Measurements from ENCODE around the gene ADGRD1.
"Not testable (repeated sequence)": the region's sequence is repeated elsewhere in the genome, so short reads cannot be mapped to it uniquely, and the experiment has no call there.

The ADGRD1 gene

DNA sequence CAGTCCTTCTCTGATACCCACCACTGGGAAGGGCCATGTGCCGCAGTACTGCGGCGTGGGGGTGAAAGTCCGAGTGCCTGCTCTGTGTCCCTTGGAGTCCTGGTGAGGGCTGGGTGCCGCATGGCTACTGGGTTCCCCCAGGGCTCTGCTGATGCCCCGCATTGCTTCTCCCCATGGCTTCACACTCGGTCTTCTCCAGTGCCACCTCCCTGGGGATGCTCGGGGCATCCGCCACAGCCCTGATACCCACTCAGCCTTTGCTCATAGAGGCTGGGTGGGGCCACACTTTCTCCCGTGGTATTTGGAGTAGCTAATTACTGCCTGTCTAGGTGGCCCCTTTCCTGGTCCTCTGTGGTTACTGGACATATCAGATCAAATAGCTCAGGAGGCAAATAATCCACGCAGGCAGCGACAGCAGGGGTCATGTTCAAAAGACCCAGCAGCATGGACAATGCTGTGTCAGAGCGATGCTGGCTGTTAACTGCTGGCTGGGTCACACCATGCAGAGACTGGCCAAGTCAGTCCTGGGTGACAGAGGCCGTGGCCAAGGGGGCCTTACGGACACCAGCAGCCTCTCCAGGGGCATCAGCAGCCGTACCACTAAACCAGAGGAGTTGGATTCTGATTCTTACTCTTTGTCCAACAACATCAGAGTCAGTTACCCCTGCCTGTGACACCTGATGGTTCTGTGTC is 106.5 kb downstream of the ADGRD1 start:
- DNase-seq = no peak

DNA sequence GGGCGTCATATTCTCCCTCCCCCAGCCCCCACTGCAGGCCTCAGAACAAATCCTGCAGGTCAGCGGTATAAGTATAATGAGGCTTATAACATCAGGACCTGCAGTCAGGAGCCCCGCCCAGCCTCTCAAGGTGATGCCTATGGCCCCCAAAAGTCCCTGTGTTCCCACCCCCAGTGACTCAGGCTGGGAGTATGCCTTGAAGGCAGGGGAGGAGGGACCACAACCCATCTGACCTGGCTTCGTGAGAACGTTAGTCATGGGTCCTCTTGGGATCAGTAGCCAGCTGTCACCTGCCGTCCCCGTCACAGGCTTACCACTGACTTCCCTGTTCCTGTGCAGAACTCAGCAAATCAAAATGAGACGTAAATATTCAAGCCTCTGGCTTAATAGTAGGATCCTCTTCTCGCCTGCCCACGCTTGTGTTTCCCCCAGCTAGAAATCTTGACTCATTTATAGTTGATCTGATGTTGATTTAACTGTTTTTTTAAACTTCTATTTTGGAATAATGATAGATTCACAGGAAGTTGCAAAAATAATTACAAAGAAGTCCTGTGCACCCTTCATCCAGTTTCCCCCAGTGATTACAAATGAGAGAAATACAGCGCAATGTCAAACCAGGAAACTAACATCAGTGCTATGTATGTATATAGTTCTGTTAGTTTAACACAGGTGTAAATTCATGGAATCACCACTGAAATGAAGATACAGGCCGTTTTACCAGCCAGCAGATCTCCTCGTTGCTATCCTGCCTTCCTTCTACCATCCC is 107.5 kb downstream of the ADGRD1 start:
- DNase-seq = no peak

DNA sequence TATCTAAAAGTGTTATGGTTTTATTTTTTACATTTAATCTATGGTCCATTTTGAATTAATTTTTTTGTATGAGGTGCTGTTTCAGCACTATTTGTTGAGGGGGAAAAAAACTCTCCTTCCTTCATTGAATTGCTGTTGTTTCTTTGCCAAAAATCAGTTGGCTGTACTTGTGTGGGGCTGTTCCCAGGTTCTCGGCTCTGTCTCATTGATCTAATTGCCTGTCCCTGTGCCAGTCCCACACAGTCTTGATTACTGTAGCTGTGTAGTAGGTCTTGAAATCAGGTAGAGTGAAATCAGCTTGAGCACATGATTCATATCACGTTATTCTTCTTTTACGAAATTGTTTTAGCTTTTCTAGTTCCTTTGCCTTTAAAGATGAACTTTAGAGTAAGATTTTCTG is 109.7 kb downstream of the ADGRD1 start:
- DNase-seq = no peak

DNA sequence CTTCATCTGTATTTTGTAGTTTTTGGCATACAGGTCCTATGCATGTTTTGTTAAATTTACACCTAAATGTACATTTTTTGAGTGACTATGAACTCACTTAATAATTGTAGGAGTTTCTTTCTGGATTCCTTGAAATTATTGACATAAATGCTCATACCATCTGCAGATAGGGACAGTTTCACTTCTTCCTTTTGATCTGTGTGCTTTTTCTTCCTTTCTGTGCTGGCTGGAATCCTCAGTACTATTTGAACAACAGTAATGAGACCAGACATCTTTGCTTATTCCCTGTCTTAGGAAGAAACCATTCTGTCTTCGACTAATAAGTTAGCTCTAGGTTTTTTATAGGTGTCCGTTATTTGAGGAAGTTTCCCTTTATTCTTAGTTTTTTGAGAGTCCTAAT is 110.3 kb downstream of the ADGRD1 start:
- DNase-seq = no peak

DNA sequence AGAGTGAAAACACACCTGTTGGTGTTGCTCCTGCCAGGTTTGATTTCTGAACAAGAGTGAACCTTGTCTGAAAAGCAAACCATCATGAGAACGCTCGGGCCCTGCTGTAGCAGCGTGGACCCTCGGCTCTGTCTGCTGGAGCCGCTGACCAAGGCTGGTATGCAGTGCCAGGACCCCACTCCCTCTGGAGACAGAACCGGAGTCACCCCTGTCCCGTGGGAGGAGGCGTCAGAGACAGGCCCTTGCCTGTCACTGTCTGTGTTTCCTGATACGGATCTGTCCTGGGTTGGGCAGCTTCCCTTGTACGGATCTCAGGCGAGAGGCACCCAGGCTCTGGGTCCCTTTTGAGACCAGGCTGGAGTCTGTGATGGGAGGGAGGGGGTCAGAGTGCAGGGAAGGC is 111.6 kb downstream of the ADGRD1 start:
- no peak for DNase-seq

DNA sequence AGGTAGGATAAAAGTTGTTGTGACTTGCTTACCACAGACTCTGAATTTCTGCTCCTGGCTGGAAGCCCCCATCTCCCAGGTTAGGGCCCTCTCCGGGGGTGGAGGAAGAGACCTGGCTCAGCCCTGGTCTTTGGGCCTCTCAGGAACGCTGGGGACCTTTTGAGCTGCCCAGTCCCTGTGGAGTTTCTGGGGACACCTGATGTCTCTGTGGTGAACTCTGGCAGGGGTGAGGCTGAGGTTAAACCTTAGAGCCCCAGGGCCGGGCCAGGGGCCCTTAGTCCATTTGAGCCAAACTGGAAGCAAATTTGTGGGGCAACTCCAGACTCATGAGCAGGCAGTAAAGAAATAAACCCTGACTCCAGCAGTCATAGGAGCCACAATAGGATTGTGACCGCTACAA is 112.1 kb downstream of the ADGRD1 start:
- no peak for DNase-seq

DNA sequence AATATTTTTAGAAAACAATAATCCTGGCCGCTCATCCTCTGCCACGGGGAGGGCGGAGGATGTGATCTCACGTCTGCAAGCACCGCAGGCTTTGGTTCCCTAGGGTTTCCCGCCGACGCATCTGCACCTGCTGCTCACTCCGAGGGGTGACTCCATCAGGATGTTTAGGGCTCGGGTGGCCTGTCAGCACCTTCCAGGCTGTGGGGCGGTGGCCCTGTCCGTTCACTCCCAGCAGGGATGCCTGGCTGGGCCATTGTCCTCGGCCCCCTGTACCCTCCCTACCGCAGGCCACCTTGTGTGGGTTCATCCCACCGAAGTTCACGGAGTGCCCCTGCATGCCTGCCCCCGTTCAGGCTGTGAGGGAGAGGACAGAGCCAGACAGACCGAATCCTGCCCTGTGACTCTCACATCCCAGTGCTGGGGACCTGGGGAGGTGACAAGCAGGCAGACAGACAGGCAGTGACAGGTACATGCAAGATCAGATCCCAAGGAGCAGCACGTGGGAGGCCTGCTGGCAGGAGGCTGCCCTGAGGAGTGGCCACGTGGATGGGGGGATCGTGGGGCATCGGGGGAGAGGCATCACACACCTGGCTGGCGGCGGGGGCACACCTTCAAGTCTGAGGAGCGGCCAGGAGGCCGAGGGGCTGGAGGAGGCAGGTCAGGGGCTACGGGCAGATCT is 112.6 kb downstream of the ADGRD1 start:
- DNase-seq = no peak

DNA sequence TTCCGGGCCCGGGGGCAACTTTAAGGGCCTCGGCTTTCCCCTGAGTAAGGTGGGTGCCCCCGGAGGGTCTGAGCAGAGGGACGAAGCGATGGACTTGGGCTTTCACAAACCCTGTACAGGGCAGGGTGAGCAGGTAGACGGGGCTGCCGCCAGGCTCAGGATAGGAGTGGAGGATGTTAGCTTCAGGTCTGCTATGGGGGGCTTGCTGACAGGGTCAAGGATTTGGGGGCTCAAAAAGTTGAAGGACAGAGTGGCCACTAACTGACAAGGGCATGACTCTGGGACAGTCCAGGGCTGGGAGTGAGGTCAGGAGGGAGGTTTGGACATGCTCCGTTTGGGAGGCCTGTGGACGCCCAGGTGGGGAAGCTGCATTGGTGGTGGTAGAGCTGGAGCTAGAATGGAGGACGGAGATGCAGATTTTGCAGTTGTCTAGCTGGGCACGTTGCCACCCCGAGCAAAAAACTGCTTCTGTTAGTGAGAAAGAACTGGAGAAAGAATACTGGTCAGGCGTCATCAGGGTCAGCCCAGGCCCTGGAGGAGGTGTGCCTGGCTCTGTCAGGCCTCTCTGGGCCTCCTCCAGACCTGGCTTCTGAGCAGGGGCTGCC is 113.3 kb downstream of the ADGRD1 start:
- no peak for DNase-seq

DNA sequence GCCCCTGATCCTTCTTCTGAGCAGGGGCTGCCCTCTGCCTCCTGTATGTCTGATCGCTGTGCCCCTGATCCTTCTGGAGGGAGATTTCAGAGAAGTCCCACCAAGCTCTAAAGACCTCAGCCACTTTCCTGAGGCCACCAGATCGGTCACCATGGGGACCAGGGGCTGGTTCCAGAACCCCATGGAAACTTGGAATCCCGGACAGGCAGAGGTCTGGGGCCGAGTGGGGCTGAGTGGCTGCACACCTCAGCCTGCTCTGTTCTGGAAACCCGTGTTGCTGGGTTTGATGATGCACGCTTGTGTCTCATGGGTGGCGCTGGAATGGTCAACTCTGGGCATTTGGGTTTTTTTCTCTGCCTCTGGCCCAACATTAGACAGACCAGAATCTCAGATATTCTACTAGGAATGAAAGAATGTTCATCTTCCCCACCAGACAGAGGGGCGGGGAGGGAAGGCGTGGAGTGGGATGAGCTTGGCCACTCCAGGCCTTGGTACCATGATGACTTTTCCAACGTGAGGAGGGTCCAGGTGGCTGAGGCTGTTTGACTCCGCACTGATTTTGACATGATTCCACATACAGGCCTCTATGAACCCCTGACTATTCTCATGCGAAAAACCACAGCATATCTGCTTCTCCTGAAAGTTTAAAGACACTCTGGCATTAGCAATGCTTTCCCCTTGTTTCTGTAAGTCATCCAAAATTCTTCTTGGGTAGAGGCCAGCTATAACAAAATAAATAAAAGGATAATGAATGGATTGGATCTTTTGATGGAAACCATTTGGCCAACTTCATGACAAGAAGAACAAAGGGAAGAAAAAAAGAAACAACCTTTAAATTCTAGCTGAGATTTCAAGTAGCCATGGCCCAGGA is 114.5 kb downstream of the ADGRD1 start:
- peak; percentile 74 for DNase-seq

DNA sequence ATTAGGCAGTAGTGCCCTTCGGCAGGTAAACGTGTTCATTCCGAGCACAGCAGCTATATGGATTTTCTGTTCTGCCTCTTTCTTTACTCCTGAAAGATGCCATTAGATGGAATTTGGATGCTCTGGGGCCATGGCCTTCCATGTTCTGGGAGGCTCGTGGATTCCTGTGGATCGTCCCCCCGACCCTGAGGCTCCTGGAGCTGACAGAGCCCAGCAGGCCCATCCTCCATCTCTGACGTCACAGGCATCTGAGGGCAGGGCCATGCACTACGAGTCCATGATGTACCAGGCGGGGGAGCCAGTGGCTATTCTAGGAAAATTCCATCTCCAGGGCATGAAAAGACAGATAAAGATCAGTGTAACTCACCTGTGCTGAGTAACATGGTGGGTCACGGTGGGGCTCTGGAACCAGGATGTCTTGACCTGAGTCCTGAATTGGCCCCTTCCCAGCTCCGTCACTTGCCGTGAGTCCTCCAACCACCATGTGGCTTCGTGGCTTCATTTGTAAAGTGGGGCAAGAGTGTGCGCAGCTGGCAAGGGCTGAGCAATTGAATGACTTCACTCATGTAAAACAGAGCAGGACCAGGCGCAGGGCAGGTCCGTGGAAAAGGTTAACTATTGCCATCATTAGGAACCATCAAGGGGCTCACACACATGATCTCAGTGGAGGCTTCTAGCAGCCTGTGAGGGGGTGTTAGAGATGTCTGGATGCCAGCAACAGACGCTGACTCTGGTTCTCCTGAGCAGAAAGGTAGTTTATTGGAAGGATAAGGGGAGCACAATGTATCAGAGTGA is 115.4 kb downstream of the ADGRD1 start:
- DNase-seq = not testable (repeated sequence)

DNA sequence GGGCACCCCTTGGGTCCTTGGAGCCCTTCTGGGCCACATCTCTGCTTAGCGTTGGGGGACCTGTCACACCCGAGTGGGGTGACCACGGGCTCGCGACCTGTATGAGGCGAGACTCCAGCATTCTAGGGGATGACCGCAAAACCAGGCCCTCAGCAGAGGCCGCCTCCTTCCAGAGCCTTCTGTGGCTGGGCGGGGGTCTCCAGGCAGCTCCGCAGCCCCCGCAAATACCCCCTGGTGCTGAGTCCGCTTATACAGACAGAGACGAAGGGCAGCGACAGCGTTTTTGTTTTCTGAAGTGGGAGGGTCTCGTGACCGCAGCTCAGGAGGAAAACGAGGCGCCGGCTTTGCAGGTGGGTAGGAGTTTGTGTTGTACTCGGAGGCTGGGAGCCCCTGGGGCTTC is 116.4 kb downstream of the ADGRD1 start:
- DNase-seq = not testable (repeated sequence)

DNA sequence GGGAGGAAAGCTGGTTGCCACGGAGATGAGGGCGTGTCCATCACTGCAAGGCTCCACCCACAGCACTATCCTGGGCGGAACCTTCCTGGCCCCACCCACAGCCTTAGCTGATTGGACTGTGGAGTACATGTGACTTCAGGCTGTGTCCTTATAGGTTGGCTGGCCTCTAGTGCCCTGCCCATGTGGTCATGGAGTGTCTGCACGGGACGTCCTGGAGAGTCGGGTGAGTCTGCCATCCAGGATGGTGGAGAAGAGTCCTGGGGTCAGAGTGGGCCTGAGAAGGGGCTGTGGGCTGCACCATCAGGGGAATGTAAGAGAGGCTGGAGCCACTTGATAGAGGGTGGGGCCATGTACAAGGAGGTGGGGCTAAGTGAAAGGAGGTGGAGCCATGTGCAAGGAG is 117.0 kb downstream of the ADGRD1 start:
- DNase-seq = not testable (repeated sequence)

DNA sequence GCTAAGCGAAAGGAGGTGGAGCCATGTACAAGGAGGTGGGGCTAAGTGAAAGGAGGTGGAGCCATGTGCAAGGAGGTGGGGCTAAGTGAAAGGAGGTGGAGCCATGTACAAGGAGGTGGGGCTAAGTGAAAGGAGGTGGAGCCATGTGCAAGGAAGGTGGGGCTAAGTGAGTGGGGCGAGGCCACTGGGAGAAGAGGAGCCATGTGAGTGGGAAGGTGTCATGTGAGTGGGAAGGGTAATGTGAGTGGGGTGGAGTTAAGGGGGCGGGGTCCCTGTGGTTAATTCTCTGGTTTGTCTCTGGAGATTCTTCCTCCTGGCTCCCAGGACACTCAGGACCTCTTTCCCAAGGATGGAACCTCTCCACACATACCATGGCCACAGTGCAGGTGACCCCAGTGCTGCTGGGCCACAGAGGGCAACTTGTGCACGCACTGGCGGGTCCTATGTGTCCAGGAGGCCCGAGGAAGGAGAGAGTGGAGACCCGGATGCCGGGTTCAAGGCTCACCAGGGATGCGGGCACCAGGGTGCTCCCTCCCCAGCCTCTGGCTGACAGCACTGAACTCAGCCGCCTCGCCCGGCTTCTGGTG is 117.6 kb downstream of the ADGRD1 start:
- DNase-seq = not testable (repeated sequence)

DNA sequence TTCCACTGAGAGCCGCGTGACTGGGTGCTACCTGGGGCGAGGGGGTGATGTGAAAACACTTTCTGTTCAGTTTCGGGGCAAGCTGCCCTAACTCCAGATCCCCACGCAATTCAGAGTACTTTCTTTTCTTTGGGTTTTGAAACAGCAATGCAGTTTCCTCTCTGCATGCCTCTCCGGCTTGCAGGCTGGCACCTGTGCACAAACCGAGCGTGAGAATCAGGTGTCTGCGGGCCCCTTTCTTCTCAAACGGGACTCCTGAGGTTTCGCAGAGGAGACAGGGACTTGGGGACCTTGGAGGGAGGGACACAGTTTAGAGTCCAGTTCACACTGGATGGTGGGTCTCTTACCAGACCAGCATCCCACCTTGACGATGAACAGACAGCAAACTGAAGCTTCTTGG is 118.2 kb downstream of the ADGRD1 start:
- DNase-seq = not testable (repeated sequence)

DNA sequence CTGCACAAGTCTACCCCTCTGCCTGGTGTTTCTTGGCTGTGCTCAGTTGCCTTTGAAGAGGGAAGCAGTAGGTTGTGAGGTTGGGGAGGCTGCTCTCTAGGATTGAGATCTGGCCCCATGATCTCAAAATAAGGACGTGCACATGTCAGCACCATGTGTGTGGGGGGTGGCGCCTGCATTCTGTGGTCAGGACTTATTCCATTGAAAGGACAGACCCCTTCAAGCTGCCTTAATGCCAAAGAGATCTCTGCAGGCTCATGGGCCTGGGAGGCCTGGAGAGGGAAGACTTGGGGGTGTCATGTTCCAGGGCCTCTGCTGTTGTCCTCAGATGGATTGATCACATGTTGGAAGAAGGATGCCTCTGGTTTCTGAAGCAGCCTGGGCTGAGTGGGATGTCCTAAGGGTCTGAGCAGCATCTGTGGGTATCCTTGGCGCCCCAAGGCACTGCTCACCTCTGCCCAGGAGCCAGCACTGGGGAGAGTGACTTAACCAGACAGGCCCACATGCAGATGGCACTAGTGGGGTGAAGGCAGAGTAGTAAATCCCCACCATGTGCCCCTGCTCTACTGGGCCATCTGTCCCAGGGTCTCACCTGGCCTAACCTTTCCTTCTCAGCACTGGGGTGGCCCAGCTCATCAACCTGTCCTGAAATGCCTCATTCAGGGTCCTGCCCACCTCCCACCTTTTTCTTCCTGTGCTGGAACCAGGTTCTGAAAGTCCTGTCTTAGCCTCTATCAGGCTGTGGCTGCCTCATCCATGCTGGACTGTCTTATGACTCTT is 118.9 kb downstream of the ADGRD1 start:
- DNase-seq = no peak

DNA sequence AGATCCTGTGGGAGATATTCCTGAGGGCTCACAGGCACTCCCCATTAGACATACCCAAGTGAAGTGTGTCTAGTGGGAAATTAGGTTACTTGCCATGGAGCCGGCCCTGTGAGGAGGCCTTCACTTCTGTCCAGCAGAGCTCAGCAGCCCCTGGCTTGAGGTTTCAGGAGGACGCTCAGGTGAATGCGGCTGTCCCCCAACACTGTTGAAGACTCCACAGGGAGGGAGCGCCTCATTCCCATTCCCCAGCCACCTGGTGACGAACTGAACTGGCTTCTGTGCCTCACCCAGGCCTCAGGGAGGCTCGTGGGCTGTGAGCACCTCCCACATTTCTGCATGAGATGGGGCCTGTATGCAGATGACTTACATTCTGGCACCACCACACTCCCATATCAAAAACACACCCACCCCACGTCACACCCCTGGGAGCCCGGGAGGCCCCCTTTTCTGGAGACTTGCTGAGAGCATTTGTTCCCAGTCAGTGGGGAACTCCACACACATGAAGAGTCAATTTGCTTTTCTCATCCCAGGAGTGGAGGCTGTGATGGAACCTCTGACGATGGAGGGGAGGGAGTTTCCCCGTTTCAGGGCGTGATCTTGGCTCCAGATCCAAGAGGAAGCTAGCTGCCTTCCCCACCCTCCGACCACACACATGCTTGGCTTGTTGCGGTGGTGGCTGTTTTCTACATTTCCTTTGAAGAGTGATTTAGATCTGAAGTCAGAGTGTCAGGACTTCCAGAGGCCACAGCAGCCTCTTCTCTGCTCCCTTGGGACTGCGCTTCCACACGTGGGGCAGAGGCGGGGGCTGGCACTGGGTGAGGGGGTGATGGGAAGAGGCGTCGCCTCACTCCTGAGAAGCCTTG is 120.7 kb downstream of the ADGRD1 start:
- DNase-seq = peak; percentile 58

DNA sequence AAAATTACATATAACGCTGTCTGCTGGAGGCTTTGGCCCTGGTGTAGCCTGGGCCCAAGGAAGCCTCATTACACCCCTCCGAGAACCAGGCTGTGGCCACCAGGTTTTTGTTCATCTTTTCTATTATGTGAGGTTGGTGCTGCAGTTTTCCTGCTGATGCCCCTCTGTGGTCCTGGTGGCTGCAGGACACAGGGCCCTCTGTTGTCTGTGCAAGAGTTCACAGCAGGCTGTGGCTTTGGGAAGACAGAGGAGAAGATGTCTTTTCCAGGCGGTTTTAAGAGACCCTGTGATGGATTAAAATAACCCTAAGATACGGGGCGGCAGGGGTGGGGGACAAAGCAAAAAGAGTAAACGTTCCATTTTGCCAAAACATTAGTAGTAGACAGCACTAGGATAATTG is 121.5 kb downstream of the ADGRD1 start:
- no peak for DNase-seq

DNA sequence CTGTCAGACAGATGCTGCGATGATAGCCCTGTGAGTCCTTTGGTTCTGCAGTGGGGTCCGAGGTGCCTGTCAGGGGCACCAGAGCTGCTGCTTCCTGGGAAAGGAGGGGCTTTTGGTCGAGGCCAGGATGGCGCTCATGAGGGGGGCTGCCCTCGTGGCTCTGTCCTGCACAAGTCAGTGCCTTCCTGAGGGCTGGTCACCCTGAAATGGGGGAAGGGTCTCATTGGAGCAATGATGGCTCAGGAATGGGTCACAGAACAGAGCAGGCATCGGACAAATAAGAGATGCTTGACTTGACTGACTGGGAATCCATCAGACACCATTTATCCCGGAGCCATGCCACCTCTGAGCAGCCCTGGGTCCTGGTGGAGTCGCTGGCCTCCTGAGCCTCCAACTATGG is 121.9 kb downstream of the ADGRD1 start:
- no peak for DNase-seq

DNA sequence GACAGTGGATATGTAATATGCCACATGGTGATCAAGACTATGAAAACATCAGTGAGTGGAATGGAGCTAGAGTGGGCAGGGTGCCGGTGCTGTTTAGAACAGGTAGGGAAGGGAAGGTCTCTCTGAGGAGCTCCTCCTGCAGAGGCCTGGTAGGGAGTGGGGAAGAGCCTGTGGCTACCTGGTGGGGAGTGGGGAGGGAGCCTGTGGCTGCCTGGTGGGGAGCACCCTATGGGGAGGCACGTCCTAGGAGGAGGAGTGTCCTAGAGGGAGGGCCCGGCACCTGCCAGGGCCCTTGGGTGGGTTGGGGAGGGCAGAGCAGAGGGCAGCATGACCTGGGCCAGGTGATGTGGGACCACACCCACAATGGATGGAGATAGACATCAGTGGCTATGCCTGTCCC is 122.6 kb downstream of the ADGRD1 start:
- DNase-seq = no peak
